NCI-H1694 treated with DMSO at 0.1 percent for 48 hours (cell line): Measurements from ENCODE around the gene LYPD8.

Source experiments
- DNase-seq: peaks from one replicate; lab custom pipeline; 2025; lab: John Stamatoyannopoulos, UW

Gene LYPD8

GRCh38 chr1:248699099-248699498 is 56.5 kb downstream of the LYPD8 start:
- DNase-seq = no peak

- DNase-seq = no peak
Observed at GRCh38 chr1:248697907-248698306, 57.7 kb downstream of the LYPD8 start.

DNA sequence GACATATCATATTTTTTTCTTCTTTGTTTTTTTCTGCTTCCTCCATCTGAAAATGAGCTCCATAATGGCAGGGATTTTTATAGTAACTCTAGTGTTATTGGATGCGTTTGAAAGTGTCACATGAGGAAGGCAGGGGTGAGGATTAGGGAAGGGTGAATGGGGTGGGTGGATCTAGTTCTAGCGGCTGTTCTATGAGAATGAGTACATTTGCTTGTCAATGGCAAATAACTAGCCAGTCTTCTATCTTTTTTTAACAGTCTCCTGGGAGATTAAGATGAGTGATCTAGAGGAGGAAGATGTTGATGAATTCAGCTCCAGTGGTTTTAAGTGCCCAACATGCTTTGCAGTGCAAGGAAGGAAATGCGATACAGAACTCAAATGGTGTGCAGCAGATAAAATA is 58.8 kb downstream of the LYPD8 start:
- no peak for DNase-seq

GRCh38 chr1:248696261-248696660 is 59.3 kb downstream of the LYPD8 start:
- DNase-seq = peak; percentile 13

GRCh38 chr1:248695451-248696132 is 60.0 kb downstream of the LYPD8 start:
- DNase-seq = no peak

- DNase-seq = no peak
Observed at GRCh38 chr1:248691567-248692155, 63.9 kb downstream of the LYPD8 start.
